GM12878 (cell line): ENCODE measurements around the gene CARHSP1. TPM values are rescaled to one million over a fixed set of nuclear protein-coding genes. Genes with fewer than 3 reads are reported as not detected.

Source experiments
- ATAC-seq: fragments of 200-7000 bp; cut with Tn5 transposase; 3 replicates; pipeline ENCODE4 v1.9.1; 2020; ENCODE audit warnings: mild to moderate bottlenecking, moderate library complexity
- BruUV-seq: library from RNA; stranded (reverse); fragments of 400-500 nt; replicated peaks from 2 replicates; lab custom pipeline; 2021; lab: Mats Ljungman, UMichigan
- CTCF ChIA-PET: fragments of 300-600 bp; sonication (Branson Sonifier 250); formaldehyde crosslinking; extraction: SDS; loops from one replicate; lab custom pipeline; 2021; ENCODE audit warnings: inconsistent platforms; lab: Yijun Ruan, JAX
- POLR2A ChIA-PET: fragments of 350-600 bp; formaldehyde crosslinking; extraction: SDS; loops from one replicate; lab custom pipeline; 2021; ENCODE audit warnings: inconsistent platforms; lab: Charles Lee
- RAD21 ChIA-PET: fragments of 300-600 bp; sonication (Branson Sonifier 250); formaldehyde crosslinking; loops from one replicate; lab custom pipeline; 2023; ENCODE audit warnings: antibody characterized with exemption; ENCODE audit not compliant: unreplicated experiment; lab: Charles Lee
- SMC1A ChIA-PET: fragments of 300-600 bp; sonication (Branson Sonifier 250); formaldehyde crosslinking; loops from one replicate; lab custom pipeline; 2023; ENCODE audit not compliant: unreplicated experiment, uncharacterized antibody; lab: Charles Lee
- DNase-seq: peaks from one replicate; pipeline ENCODE4 v3.0.0-alpha.2; 2011; ENCODE audit warnings: low read depth, low spot score
- FAIRE-seq: peaks from 3 replicates; lab custom pipeline; 2011; peaks lifted over from hg19 to GRCh38; lab: Jason Lieb, UNC
- H2AFZ ChIP-seq: 2 replicates; pipeline ENCODE4 v1.6.0; 2011; ENCODE audit warnings: low read depth, low read length, control low read depth; ENCODE audit not compliant: control insufficient read depth
- H3K27ac ChIP-seq: 2 replicates; pipeline ENCODE4 v1.5.1; 2011; ENCODE audit warnings: control low read depth; ENCODE audit not compliant: control insufficient read depth, insufficient read depth
- H3K27me3 ChIP-seq, 2 experiments: replicated peaks in 1 of 2; 2 replicates each; pipeline versions ENCODE4 v1.6.0 to v1.6.1; 2011; ENCODE audit warnings: low read length in 1 of 2; ENCODE audit not compliant: control insufficient read depth in 2 of 2, insufficient read depth in 2 of 2
- H3K36me3 ChIP-seq, 2 experiments: 2 replicates each; pipeline ENCODE4 v1.5.1; 2011; ENCODE audit warnings: low read length in 1 of 2; ENCODE audit not compliant: control insufficient read depth in 2 of 2, insufficient read depth in 2 of 2
- H3K4me1 ChIP-seq: 2 replicates; pipeline ENCODE4 v1.6.1; 2011; ENCODE audit warnings: mild to moderate bottlenecking, low read length, moderate library complexity, mixed read lengths; ENCODE audit not compliant: control insufficient read depth, insufficient read depth
- H3K4me2 ChIP-seq: 2 replicates; pipeline ENCODE4 v1.6.0; 2011; ENCODE audit warnings: control low read depth; ENCODE audit not compliant: control insufficient read depth, insufficient read depth
- H3K4me3 ChIP-seq: fragments of 200-600 bp; sonication (generic); 2 replicates; pipeline ENCODE4 v1.5.1; 2016
- H3K79me2 ChIP-seq: 2 replicates; pipeline ENCODE4 v1.6.0; 2011; ENCODE audit warnings: low read length; ENCODE audit not compliant: control insufficient read depth, insufficient read depth
- H3K9ac ChIP-seq: 2 replicates; pipeline ENCODE4 v1.8.0; 2011; ENCODE audit warnings: low read length, control low read depth, mixed read lengths; ENCODE audit not compliant: control insufficient read depth, insufficient read depth
- H3K9me3 ChIP-seq: replicated peaks from 3 replicates; pipeline ENCODE4 v1.5.1; 2011; ENCODE audit warnings: mild to moderate bottlenecking, low read length; ENCODE audit not compliant: control insufficient read depth, insufficient read depth
- H4K20me1 ChIP-seq: 2 replicates; pipeline ENCODE4 v1.6.0; 2011; ENCODE audit not compliant: control insufficient read depth, insufficient read depth
- BACH1 ChIP-seq: fragments of 450-650 bp; IDR thresholded peaks from 2 replicates; pipeline ENCODE4 v1.6.1; 2017; ENCODE audit warnings: mild to moderate bottlenecking, borderline replicate concordance
- MYC ChIP-seq: IDR thresholded peaks from 2 replicates; pipeline ENCODE4 v1.6.1; 2011; ENCODE audit warnings: mild to moderate bottlenecking, low read length, moderate library complexity, inconsistent platforms; ENCODE audit not compliant: insufficient read depth, insufficient replicate concordance, insufficient read length, severe bottlenecking
- POLR2A ChIP-seq: IDR thresholded peaks from 2 replicates; pipeline ENCODE4 v1.6.1; 2011; ENCODE audit warnings: low read depth, mild to moderate bottlenecking, low read length
- POLR2AphosphoS5 ChIP-seq: IDR thresholded peaks from 2 replicates; pipeline ENCODE4 v1.6.1; 2011; ENCODE audit warnings: mild to moderate bottlenecking, low read length, inconsistent platforms
- WGBS: methylation state at CpG from one replicate; pipeline ENCODE4 v1.1.6; 2016; ENCODE audit warnings: low lambda C conversion rate; ENCODE audit not compliant: insufficient replicate concordance, insufficient coverage; ENCODE audit errors: missing lambda C conversion rate; 5-methylcytosine and 5-hydroxymethylcytosine counted together
- in situ Hi-C: fragments of 300-500 bp; cut with MboI; formaldehyde crosslinking; loops from 9 replicates; pipeline ENCODE4 v1.14.3; 2018; ENCODE audit warnings: mixed read lengths
- intact Hi-C: fragments of 100-400 bp; cut with micrococcal nuclease; formaldehyde crosslinking; loops from one replicate; pipeline ENCODE4 v1.14.2; 2022; ENCODE audit not compliant: unreplicated experiment
- polyA plus RNA-seq, 11 experiments: library from polyadenylated mRNA; depleted of rRNA in 4 of 11; unstranded in 6 of 11; stranded (reverse) in 5 of 11; fragments of >200 nt; fragmentation: Nextera tagmentation in 4 of 11; fragmentation: Illumina TruSeq in 1 of 11; extraction: Ambion mirVana in 4 of 11; extraction: Trizol in 1 of 11; gene quantifications; 1 replicate in 1 of 11; 2 replicates in 10 of 11; pipeline versions ENCODE4 v1.2.1 to v1.2.3, GENCODE V29; 2011 to 2016; ENCODE audit warnings: inconsistent platforms in 2 of 11, missing spikeins in 2 of 11, low read depth in 1 of 11
- total RNA-seq, 4 experiments: library from RNA; depleted of rRNA in 3 of 4; stranded (reverse); fragments of >200 nt in 3 of 4; fragmentation: Illumina TruSeq in 1 of 4; extraction: Trizol in 1 of 4; gene quantifications; 2 replicates each; pipeline versions ENCODE4 v1.2.1 to v1.2.3, GENCODE V29; 2013 to 2021
- TF ChIP-seq, protein P1 (sequence below): fragments of 450-650 bp; formaldehyde crosslinking; IDR thresholded peaks from 2 replicates; pipeline ENCODE4 v1.4.0; 2020; ENCODE audit warnings: mild to moderate bottlenecking, moderate library complexity

The CARHSP1 gene
- total and polyA plus RNA-seq, 10 of the 15 experiments (the other 5 are each of a cell fraction or from before 2014, with no cell fraction given) = 5.5 to 112 (median 67.0) TPM

- CTCF ChIA-PET = no interaction called here
- DNase-seq (no peak), ATAC-seq (no peak), FAIRE-seq (no peak)
- Histone ChIP-seq H3K27me3 (no peaks in the 10 kb centered on the region), H3K9ac (no peak overlapping the region), H4K20me1 (no peaks in the 10 kb centered on the region; the same call in none of the 2 replicates), H3K9me3 (no peaks in the 10 kb centered on the region), H3K4me2 (no peak overlapping the region), H3K4me3 (no peak overlapping the region), H2AFZ (no peak overlapping the region), H3K4me1 (no peaks in the 10 kb centered on the region; the same call in 1 of the 2 replicates), H3K36me3 (peaks cover 44 to 50% of the 10 kb centered on the region in 2 experiments), H3K79me2 (no peaks in the 10 kb centered on the region), H3K27ac (no peak overlapping the region)
- no TSS peak for BruUV-seq
- in situ Hi-C loops (no loop called here), intact Hi-C loops (no loop called here)
- POLR2A ChIA-PET = no interaction called here
- RAD21 ChIA-PET = no interaction called here
- SMC1A ChIA-PET = no interaction called here
- TF ChIP-seq POLR2AphosphoS5 (peak; percentile 29), BACH1 (no peak)
- WGBS = 94% methylated on average over 26 of the region's 26 CpGs
Measured at GRCh38 chr16:8848231-8848938, 20.4 kb downstream of the CARHSP1 start.

GRCh38 chr16:8847623-8848022 lies 21.2 kb downstream of the CARHSP1 start:
- no peak overlapping the region for H3K27ac ChIP-seq
- no peaks in the 10 kb centered on the region for H3K9me3 ChIP-seq
- no TSS peak for BruUV-seq
- no peak overlapping the region for H3K4me2 ChIP-seq
- POLR2A ChIA-PET = no interaction called here
- in situ Hi-C loops = no loop called here
- no peaks in the 10 kb centered on the region for H3K79me2 ChIP-seq
- RAD21 ChIA-PET = no interaction called here
- H3K36me3 ChIP-seq = peaks cover 37 to 44% of the 10 kb centered on the region in 2 experiments
- H3K4me3 ChIP-seq = no peak overlapping the region
- WGBS = 93% methylated on average over 15 of the region's 15 CpGs
- H3K4me1 ChIP-seq = no peaks in the 10 kb centered on the region; the same call in 1 of the 2 replicates
- no peaks in the 10 kb centered on the region; the same call in none of the 2 replicates for H4K20me1 ChIP-seq
- CTCF ChIA-PET = no interaction called here
- intact Hi-C loops = no loop called here
- DNase-seq = no peak
- SMC1A ChIA-PET = no interaction called here
- no peaks in the 10 kb centered on the region for H3K27me3 ChIP-seq
- H2AFZ ChIP-seq = no peak overlapping the region
- H3K9ac ChIP-seq = no peak overlapping the region
- ATAC-seq = no peak
- TF ChIP-seq MYC (no peak), POLR2A (peak; percentile 25; the same call in 1 of the 2 replicates)
- TF ChIP-seq, protein P1, sequence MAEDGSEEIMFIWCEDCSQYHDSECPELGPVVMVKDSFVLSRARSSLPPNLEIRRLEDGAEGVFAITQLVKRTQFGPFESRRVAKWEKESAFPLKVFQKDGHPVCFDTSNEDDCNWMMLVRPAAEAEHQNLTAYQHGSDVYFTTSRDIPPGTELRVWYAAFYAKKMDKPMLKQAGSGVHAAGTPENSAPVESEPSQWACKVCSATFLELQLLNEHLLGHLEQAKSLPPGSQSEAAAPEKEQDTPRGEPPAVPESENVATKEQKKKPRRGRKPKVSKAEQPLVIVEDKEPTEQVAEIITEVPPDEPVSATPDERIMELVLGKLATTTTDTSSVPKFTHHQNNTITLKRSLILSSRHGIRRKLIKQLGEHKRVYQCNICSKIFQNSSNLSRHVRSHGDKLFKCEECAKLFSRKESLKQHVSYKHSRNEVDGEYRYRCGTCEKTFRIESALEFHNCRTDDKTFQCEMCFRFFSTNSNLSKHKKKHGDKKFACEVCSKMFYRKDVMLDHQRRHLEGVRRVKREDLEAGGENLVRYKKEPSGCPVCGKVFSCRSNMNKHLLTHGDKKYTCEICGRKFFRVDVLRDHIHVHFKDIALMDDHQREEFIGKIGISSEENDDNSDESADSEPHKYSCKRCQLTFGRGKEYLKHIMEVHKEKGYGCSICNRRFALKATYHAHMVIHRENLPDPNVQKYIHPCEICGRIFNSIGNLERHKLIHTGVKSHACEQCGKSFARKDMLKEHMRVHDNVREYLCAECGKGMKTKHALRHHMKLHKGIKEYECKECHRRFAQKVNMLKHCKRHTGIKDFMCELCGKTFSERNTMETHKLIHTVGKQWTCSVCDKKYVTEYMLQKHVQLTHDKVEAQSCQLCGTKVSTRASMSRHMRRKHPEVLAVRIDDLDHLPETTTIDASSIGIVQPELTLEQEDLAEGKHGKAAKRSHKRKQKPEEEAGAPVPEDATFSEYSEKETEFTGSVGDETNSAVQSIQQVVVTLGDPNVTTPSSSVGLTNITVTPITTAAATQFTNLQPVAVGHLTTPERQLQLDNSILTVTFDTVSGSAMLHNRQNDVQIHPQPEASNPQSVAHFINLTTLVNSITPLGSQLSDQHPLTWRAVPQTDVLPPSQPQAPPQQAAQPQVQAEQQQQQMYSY = no peak
- FAIRE-seq = no peak
